Caki2 (cell line): ENCODE data around the gene CMTR2. TPM values are rescaled to one million over a fixed set of nuclear protein-coding genes. Genes with fewer than 3 reads are reported as not detected.
"Not testable (repeated sequence)": the region's sequence is repeated elsewhere in the genome, so short reads cannot be mapped to it uniquely, and the experiment has no call there.

ENCODE experiments used
- DNase-seq: peaks from one replicate; pipeline ENCODE4 v3.0.0-alpha.2; 2015; ENCODE audit warnings: low read depth
- in situ Hi-C: cut with HindIII; loops from 2 replicates; pipeline ENCODE4 v1.10.0; 2016; ENCODE audit warnings: low sequenced_read_pairs, low pct_unique_long_range_greater_than_20kb, mixed read lengths
- total RNA-seq: library from RNA; depleted of rRNA; stranded (reverse); fragments of >200 nt; shearing (Covaris generic); gene quantifications from 2 replicates; pipeline ENCODE4 v1.2.3, GENCODE V29; 2014; ENCODE audit warnings: low replicate concordance; rRNA removed

CMTR2 gene, protein sequence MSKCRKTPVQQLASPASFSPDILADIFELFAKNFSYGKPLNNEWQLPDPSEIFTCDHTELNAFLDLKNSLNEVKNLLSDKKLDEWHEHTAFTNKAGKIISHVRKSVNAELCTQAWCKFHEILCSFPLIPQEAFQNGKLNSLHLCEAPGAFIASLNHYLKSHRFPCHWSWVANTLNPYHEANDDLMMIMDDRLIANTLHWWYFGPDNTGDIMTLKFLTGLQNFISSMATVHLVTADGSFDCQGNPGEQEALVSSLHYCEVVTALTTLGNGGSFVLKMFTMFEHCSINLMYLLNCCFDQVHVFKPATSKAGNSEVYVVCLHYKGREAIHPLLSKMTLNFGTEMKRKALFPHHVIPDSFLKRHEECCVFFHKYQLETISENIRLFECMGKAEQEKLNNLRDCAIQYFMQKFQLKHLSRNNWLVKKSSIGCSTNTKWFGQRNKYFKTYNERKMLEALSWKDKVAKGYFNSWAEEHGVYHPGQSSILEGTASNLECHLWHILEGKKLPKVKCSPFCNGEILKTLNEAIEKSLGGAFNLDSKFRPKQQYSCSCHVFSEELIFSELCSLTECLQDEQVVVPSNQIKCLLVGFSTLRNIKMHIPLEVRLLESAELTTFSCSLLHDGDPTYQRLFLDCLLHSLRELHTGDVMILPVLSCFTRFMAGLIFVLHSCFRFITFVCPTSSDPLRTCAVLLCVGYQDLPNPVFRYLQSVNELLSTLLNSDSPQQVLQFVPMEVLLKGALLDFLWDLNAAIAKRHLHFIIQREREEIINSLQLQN
- 20.0 and 27.4 TPM in 2 replicates for total RNA-seq

DNA sequence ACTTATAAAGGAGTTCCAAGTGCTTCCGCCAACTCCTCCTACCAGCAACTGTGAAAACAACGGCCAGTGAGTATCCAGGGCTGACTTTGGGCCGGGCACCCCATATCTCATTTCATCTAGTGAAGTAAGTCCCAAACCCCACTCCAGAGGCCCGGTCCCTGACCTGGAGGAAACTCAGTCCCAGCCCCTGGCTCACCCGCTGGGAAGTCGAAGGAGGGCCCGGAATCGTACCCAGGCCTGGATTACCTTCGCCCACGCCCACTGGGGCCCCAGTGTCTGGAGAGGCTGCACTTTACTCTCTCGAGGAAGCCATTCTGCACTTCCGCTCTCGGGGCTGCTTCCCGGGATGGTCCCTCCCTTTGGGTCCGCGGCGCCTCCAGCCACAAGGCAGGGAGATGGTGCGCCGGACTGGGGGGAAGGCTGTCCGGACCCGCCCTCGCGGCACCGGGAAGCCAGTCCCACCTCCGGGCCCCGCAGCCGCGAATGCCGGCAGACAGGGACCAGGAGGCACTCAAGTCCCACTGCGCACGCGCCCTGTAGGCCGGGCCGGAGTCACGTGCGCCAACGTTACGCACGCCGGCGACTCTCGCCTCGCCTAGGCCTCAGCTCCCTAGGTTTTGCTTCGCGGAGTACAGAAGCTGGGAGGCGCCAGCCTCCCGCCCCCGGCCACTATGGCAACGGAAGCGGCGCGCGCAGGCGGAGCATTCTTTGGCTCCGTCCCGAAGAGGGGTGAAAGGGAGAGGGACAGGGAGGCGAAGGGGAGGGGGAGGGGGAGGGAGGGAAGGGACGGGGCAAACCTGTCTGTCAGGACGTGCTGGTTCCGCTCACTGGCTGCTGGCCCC is at the start of gene CMTR2:
TSS of gene CMTR2 (minus strand) at position 513 of the 842 bp plus-strand sequence. CDS start 3,482 bp downstream, outside the sequence.
- in situ Hi-C loops: no loop called here
- DNase-seq: peak; percentile 97

DNA sequence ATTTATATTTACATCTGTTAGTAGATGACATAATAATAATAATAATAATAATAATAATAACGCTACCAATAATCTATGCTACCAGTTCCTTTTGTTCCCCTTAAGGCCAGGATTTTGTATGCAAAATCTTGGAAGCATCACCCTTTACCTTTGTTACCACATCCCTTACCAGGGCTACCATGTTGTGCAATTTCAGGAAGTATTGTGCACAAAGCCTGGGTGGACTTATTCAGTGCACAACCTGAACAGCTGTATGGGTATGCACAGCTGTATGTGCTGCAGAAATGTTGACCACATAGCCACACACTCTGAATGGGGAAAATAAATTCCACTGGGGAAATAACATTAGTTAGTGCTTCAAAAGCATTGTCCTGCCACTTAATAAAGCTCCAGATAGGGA is 49.4 kb upstream of the CMTR2 start:
- DNase-seq: no peak
- in situ Hi-C loops: no loop called here

DNA sequence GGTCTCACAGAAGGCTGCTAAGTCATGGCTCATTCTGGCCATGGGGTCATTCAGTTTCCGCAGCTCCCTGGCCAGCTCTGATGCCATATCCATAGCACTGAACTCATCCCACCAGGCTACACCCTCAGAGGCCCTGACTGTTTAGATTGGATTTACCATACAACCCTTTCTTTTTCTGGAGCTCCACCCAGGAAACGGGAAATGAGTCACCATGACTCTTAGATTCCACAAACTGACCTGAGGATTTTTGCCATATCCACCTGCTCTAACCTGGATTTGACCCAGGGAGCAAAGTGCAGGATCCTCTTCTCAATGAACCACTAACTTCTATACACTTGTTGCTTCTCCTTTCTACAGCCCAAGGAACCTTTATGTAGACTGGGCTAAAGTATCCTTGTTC is 49.0 kb upstream of the CMTR2 start:
- peak; percentile 59 for DNase-seq
- in situ Hi-C loops: no loop called here

DNA sequence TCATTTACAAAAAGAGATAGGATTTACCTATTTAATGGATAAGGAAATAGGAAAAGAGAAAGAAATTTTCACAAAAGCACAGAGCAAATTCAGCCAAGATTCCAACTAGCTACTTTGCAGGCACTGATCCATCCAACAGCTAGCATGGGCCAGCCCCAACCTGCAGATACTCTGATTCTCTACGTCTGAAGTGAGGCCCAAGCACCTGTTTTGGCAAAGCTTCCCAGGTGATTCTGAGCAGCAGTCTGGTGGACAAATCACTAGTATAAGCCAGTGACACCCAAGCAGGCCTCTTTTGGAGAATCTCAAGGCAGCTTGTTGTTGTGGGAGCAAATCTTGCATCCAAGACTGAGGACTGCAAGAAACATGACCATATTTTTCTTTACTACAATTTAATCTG is 48.4 kb upstream of the CMTR2 start:
- in situ Hi-C loops: no loop called here
- no peak for DNase-seq

DNA sequence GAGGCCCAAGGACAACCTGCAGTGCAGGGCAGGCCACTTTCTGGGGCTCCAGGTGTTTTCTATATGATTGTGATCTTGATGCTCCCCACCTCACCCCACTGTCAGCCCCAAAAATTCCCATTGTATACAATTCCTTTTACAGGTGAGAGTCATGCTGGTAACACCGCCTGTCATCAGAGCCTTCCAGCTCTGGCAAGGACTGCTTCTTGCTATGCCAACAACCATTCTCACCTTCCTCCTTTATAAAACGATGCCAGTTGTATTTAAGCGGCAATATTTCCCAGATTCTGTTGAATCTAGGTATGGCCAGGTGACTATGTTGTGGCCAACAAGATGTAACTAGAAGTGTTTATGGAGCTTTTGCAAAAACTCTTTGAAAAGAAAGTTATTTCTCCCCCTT is 38.9 kb upstream of the CMTR2 start:
- in situ Hi-C loops: no loop called here
- DNase-seq: no peak

DNA sequence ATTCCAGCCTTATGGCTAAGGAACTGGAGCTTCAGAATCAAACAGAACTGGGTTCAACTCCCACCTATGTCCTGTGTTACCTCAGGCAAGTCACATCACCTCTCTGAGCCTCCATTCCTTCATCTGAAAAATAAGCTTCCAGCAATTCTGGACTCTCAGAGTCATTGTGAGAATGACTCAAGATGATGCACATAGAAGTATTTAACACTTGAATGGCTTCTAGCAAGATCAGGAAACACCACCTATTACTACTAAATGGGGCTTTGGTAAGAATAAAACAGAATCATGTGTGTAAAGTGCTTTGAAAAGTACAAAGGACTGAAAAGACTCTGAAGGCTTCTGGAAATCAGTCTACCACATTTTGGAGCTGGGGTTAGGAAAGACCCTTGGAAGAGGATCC is 38.5 kb upstream of the CMTR2 start:
- in situ Hi-C loops: no loop called here
- DNase-seq: no peak

DNA sequence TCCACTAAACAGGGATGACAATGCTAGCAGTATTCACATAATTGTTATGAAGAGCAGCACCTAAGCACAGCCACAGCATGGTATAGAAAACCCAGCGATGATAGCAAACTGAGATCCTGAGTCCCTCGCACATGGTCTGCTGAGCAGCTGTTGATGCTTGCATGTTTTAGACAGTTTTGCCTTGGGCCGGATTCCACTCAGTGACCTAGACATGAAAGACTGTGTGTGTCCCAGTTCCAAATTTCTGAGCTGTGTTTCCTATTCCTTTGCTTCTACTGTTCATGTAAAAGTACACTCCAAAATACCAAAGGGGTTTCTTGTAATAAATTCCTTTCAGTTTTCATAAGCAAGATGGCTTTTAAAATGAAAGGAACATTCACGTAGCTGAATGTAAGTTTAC is 30.8 kb upstream of the CMTR2 start:
- DNase-seq: no peak
- in situ Hi-C loops: no loop called here

DNA sequence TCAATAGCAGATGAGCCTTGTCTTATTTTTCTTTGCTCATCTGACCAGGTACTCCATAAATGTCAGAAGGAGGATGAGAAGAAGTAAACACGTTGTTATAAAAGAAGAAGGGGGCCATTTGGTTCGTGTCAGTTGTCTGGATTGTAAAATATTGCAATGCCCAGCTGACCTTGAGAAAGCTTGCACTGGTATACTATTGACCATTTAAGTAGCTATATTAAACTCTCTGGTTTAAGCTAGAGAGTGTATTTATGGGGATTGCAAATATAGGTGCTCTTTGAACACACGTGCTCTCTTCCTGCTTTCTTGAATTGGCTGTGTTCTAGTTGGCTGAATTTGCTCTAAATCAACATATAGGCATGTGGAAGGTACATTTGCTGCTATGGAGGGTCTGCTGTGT is 26.1 kb upstream of the CMTR2 start:
- in situ Hi-C loops: no loop called here
- no peak for DNase-seq

DNA sequence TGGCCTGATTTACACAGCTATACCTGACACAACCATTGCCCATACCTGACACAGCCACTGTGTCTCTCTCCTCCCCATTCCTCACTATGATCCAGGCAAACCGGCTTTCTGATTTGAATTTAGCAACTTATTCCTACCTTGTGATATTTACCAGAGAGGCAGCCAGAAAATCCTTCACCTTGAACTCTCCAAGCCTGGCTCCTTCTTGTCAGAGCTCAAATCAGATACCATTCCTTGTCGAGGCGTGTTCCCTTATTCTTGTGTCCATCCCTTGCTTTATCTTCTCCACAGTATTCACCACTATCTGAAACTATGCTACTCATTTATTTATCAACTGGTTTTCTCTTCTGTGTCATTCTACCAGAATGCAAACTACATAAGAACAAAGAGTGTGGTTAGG is 24.4 kb upstream of the CMTR2 start:
- DNase-seq, in situ Hi-C loops: not testable (repeated sequence)

DNA sequence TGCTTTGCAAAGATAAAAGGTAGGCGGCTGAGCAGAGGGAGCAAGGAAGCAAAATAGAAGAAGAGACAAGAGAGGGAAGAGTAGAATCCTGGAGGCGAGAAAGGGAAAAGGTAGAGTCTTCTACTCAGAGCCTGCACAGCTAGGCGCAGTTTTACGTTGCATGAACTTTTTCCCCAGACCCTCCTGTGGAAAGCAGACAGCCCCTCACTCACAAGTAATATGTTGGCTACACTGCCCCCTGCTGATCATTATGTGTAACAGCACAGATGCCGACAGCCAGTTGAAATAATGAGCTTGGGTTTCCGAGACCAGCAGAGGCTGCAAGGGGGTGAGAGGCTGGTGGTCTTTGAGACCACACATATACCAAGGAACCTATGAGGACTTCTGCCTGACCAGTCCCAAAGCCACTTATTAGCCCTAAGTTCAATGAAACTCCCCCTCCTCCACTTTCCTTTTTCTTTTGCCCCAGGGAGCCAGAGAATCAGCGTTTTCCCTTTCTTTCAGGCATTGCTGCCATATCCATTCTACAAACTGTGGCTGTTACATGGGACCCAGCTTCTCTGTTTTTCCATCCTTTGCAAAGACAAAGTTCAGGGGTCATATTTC is 22.5 kb upstream of the CMTR2 start:
- in situ Hi-C loops: no loop called here

DNA sequence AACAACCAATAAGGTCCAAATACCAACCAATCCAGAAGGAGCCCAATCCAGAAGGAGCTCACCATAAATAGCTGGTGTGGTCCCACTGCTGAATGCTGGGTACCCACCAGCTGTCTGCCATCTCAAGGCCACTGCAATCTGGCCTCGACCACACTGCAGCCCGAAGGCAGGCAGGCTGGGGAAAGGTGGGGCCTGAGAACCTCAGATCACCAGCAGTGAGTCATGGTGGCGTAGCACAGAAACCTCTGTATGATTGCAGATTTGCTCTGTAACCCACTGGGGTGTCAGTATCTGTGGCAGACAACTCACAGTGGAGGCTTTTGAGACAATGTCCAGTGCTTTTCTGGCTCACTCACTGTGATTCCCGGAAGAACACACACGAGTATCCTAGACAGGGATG is 14.7 kb upstream of the CMTR2 start:
- DNase-seq: no peak
- in situ Hi-C loops: no loop called here

More for the DNA sequence above, 22.5 kb upstream of the CMTR2 start:
- no peak for DNase-seq

DNA sequence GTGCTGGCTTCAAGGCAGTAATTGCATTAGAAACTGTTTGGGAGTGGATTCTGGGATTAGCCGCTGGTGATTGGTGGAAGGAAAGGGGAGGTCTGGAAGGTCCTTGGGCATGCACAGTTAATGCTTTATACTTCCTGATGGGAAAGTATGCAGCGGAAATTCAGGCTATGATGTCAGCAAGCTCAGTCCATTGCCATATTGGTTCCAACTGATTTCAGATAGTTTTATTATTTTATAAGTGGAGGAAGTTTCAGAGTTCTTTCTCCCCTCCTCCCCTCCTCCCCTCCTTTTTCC is 8.1 kb upstream of the CMTR2 start:
- in situ Hi-C loops: no loop called here
- no peak for DNase-seq

DNA sequence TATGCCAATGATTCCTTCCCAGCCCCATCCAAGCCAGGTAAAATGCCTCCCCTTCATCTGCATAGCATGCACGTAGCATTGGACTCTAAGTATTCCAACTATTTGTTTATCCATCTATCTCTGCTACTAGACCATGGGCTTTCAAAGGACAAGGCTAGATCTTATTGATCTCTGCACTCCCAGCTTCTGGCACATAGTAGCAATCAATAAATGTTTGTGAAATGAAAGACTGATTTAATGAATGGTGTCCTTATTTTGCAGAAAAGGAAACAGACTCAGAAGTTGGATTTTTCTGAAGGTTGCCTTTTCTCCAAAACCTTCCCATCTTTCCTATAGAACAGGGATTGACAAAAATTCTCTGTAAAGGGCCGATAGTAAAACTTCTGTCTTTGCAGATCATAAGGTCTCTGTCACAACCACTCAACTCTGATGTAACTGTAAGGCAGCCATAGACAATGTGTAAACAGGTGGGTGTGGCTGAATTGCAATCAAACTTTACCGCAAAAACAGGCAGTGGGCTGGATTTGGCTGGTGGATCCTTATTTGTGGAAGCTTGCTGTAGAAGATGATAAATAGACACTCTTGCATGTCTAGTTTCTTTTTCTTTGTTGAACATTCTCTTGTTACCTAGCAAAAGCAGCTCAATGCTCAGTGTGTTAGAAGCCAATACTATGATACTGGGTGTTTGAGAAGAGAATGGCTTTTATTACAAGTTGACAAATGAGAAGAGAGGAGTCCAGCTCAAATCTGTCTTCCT is 7.6 kb upstream of the CMTR2 start:
- in situ Hi-C loops: no loop called here
- DNase-seq: no peak

DNA sequence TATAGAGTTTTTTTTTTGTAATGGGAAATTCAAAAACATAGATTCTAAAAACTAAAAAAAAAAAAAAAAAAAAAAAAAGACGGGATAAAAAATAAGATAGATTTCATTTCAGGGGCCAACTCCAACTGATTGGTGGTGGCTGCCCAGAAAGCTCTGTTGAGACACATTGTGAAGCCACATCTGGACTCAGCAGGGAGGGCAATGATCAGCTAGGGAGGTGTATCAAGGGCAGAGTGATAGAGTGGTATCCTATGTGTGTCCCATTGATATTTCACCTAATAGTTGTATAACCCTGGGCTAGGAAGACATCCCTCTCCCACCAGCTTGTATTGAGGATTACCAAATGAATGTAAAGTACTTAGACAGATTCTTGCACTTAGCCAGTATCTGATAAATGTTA is 6.7 kb upstream of the CMTR2 start:
- no peak for DNase-seq
- in situ Hi-C loops: no loop called here

DNA sequence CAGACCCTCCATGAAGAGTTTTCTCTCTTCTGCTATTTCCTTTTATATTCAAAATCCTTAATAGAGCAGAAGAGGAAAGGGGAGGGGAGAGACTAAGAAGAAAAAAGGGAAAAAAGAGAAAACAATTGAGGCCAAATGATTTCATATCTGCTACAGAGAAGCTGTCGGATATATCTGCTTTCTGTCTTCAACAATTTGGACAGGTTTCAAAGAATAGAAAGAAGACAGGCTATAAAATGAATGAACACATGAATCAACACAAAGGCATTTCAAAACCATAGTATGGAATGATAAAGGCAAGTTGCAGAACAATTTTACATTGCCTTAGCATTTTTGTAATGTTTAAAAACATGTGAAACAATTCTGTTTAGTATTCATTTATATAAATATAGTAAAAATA is 4.7 kb upstream of the CMTR2 start:
- in situ Hi-C loops: no loop called here
- DNase-seq: no peak

DNA sequence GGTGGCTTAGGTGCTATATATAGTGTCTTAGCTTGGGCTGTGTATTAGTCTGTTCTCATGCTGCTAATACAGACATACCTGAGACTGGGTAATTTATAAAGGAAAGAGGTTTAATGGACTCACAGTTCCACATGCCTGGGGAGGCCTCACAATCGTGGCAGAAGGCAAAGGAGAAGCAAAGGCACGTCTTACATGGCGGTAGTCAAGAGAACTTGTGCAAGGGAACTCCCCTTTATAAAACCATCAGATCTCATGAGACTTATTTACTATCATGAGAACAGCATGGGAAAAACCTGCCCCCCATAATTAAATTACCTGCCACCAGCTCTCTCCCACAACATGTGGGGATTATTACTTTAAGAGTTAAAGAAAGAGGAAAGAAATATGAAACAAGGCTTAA is 2.9 kb upstream of the CMTR2 start:
- DNase-seq, in situ Hi-C loops: not testable (repeated sequence)

DNA sequence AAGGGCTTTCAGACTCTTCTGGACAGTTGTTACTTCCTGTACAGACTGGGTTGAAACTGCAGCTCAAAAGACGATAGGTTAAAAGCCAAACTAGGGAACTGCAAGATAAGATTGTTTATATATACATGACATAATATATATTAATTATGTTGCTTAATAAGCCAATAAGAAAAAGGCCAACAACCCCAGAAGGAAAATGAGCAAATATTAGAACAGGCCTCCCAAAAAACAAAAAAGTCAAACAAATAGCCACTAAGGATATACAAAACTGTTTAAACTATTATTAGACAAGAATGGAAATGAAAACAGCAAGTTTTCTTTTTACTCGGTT is 495 bp upstream of the CMTR2 start:
- in situ Hi-C loops: no loop called here
- no peak for DNase-seq

DNA sequence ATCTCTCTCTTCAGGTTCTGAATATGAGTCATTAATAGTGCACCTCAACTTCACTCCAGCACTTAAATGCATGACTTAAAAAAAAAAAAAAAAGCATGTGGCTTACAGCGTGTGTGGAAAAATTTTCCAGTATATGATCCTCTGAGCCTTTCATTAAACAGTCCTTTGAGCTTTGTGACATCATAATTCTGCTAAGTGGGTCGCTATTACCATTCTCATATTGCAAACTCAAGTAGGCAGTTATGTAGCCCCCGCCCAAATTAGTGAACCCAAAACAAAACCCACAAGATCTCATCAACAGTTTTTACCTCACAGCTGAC is 672 bp downstream of the CMTR2 start:
- in situ Hi-C loops: no loop called here

More for the DNA sequence above, 672 bp downstream of the CMTR2 start:
- DNase-seq: no peak
